CD4-positive, alpha-beta T cell treated with Interleukin-1 beta for 1 hour (primary cell): ENCODE measurements around the gene ZCCHC8.
"Not testable (repeated sequence)": the region's sequence is repeated elsewhere in the genome, so short reads cannot be mapped to it uniquely, and the experiment has no call there.

ENCODE experiments used
- DNase-seq, 2 donors: peaks; one replicate each; pipeline ENCODE4 v3.0.0-alpha.2; 2020 to 2022

Gene ZCCHC8

DNA sequence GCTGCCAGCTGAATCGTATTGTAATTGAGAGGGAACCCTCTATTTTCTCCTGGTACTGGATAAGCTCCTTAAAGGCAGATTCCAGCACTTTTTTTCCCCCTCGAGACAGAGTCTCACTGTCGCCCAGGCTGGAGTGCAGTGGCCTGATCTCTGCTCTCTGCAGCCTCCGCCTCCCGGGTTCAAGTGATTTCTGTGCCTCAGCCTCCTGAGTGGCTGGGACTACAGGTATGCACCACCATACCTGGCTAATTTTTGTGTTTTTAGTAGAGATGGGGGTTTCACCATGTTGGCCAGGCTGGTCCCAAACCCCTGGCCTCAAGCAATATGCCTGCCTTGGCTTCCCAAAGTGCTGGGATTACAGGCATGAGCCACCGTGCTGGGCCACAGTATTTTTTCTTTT lies 30.9 kb downstream of the ZCCHC8 start:
- DNase-seq = not testable (repeated sequence)

DNA sequence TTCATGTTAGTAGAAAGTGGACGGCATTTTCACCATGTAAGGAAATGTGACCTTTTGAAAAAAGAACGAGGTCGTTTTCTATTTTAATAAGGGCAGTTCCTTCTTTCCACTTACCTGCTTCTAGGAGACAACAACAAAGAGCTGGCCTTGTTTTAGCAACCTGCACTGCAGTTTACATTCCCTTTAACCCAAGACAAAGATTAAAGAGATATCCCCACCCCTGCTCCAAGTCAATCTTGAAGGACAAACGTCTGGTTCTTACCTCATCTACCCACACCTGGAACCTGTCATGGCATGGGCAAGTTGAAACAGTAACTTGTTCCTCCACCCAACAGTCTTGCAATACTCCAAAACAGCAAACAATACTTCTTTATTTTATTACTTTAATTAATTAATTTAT lies 32.7 kb downstream of the ZCCHC8 start:
- DNase-seq = no peak

DNA sequence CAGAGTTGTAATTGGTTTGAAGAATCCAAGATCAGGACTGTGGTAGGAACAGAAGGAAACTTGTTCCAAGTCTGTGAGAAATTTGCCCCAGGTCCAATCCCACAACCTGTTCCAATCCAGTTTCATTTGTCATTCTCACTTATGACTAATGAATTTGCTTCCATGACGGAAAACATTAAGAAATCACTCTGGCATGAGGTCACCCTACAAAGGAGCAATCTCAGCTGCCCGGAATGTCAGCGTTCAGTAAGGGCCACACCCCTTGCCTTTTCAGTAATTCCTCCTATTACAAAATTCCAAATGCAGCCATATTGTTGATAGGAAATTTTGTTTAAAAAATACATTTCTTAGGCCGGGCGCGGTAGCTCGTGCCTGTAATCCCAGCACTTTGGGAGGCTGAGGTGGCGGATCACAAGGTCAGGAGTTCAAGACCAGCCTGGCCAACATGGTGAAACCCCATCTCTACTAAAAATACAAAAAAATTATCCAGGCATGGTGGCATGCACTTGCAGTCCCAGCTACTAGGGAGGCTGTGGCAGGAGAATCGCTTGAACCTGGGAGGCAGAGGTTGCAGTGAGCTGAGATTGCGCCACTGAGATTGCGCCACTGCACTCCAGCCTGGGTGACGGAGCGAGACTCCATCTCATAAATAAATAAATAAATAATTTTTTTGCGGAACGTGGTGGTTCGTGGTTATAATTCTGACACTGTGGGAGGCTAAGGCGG lies 36.3 kb downstream of the ZCCHC8 start:
- peak in 1 of 2 donors; percentile 51 for DNase-seq

DNA sequence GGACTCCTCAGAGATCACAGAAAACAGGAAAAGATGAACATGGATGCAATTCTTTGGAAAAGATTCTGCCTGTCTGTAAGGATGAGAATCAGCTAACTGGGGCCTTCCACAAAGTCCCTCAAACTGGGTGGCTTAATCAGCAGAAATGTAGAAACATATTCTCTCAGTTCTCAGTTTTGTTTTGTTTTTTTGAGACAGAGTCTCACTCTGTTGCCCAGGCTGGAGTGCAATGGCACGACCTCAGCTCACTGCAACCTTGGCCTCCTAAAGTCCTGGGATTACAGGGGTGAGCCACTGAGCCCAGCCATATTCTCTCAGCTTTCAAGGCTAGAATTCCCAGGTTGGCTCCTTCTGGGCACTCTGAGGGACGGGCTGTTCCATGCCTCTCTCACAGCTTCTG lies 40.1 kb downstream of the ZCCHC8 start:
- no peak for DNase-seq

DNA sequence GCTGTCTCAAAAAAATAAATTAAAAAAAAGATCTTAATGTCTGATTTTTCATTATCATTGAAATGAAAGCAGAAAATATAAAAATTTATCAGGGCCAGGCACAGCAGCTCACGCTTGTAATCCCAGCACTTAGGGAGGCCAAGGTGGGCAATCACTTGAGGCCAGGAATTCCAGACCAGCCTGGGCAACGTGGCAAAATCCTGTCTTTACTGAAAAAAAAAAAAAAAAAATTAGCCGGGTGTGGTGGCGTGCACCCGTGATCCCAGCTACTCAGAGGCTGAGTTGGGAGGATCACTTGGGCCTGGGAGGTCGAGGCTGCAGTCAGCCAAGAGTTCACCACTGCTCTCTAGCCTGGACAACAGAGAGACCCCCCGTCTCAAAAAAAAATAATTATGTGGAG lies 40.7 kb downstream of the ZCCHC8 start:
- no peak for DNase-seq

DNA sequence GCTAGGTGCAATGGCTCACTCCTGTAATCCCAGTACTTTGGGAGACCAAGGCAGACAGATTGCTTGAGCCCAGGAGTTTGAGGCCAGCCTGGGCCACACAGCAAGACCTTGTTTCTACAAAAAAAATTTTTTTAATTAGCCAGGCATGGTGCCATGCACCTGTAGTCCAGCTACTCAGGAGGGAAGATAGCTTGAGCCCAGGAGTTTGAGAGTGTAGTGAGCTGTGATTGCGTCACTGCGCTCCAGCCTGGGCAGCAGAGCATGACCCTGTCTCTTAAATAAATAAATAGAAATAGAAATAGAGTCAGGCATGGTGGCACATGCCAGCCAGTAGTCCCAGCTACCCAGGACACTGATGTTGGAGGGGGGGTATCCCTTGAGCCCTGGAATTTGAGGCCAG lies 41.5 kb downstream of the ZCCHC8 start:
- no peak for DNase-seq

DNA sequence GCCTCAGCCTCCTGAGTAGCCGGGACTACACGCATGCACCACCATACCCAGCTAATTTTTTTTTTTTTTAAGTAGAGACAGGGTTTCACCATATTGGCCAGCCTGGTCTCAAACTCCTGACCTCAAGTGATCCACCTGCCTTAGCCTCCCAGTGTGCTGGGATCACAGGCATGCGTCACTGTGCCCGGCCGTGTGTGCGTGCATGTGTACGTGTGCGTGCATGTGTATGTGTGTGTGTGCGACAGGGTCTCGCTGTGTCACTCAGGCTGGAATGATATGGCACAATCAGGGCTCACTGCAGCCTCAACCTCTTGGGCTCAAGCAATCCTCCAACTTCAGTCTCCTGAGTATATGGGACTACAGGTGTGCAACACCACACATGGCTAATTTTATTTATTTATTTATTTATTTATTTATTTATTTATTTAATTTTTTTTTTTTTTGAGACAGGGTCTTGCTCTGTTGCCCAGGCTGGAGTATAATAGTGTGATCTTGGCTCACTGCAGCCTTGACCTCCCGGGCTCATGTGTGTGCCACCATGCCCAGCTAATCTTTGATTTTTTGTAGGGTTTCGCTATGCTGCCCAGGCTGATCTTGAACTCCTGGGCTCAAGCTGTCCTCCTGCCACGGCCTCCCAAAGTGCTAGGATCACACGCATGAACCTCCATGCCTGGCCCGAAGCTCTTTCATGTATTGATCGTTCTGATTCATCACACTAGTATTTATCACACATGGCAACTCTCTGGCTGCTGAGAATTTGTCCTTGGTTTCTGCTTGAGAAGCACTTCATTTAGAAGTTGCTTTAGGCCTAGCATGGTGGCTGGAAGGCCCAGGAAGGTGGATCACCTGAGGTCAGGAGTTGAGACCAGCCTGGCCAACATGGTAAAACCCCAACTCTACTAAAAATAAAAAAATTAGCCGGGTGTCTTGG lies 42.4 kb downstream of the ZCCHC8 start:
- no peak for DNase-seq

DNA sequence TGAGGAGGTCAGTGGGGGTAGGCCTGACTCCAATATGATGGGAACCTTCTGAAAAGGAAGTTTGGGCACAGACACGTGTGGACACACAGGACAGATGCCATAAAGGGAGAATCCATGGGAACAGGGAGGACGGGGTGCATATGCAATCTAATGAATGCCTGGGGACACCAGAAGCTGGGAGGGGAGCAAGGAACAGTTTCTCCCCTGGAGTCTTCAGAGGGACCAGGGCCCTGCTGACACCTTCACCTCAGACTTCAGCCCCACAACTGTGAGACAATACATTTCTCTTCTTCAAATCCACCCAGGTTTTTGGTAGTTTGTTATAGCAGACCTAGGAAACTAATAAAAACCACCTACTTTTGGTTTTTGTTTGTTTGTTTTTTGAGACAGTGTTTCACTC lies 43.1 kb downstream of the ZCCHC8 start:
- DNase-seq = no peak

DNA sequence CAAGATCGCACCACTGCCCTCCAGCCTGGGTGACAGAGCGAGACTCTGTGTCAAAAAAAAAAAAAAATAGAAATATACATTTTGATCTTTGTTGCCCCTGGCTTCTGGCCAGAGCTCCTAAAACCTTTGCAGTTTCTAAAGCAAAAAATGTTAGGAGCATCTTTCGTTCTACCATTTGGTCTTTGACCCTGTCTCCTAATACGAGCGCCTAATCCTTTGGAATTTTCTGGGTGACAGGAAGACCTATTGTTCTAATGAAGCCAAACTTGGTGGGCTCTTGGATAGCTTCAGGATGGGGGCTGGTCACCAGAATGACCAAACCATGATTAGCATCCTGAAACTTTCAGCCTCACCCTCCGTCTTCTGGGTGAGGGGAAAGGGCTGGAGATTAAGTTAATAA lies 46.0 kb downstream of the ZCCHC8 start:
- DNase-seq = no peak

DNA sequence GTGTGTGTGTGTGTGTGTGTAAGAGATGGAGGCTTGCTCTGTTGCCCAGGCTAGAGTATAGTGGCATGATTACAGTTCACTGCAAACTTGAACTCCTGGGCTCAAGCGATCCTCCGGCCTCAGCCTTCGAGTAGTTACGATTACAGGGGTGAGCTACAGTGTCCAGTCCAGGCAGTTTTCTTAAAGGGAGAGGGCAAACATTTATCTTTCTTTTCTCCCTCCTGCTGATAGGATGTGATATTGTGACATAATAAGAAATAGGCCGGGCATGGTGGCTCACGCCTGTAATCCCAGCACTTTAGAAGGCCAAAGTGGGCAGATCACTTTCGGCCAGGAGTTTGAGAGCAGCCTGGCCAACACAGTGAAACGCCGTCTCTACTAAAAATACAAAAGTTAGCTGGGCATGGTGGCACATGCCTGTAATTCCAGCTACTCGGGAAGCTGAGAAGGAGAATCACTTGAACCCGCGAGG lies 46.4 kb downstream of the ZCCHC8 start:
- DNase-seq = no peak

DNA sequence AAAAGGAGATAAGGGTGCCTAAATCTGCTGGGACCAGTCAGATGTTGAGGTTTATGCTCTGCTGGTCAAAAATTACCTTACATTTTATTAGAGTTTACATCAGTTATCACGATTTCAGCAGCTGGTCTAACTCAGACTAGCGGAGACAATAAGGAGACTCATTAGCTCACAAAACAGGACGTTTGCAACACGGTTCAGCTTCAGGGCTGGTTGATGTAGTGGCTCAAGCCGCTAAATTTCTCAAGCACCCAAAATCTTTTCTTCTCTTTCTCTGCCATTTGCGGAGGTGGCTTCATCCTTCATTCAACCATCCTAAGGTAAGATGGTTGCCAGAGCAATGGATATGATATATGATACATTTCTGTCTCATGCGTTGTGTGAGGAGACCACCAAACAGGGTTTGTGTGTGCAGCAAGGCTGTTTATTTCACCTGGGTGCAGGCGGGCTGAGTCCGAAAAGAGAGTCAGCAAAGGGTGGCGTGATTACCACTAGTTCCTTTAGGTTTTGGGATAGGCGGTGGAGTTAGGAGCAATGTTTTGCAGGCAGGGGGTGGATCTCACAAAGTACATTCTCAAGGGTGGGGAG lies 47.9 kb downstream of the ZCCHC8 start:
- DNase-seq = peak in 1 of 2 donors; percentile 2

DNA sequence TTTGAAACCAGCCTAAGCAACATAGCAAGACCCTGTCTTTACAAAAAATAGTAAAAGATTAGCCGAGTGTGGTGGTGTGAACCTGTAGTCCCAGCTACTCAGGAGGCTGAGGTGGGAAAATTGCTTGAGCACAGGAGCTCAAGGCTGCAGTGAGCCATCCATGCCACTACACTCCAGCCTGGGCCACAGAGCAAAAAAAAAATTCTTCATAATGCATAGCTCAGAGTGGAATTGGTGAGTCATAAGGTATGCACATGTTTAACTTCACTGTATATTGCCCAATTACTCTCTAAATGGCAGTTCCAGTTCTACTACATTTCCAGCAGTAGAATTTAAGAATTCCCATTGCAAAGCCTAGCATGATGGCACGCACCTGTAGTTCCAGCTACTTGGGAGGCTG lies 51.4 kb downstream of the ZCCHC8 start:
- DNase-seq = no peak

DNA sequence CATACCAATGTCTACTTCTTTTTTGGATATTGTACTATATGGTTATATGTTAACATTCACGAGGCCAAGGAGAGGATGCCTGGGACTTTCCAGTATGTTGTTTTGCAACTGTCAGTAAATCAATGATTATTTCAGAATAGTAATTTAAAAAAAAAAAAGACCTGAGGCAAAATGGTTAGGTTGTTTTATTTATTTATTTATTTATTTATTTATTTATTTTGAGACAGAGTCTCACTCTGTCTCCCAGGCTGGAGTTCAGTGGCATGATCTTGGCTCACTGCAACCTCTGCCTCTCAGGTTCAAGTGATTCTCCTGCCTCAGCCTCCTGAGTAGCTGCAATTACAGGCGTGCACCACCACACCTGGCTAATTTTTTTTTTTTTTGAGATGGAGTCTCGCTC lies 52.9 kb downstream of the ZCCHC8 start:
- not testable (repeated sequence) for DNase-seq

DNA sequence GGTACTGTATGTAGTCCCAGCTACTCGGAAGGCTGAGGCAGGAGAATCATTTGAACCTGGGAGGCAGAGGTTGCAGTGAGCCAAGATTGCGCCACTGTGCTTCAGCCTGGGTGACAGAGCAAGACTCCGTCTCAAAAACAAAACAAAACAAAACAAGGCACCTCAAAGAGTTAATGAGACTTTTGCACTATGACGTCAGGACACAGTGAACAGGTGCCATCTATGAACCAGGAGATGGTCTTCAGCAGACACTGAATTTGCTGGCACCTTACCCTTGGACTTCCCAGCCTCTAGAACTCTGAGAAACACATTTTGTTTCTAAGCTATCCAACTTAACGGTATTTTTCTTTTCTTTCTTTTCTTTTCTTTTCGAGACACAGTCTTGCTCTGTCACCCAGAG lies 54.3 kb downstream of the ZCCHC8 start:
- DNase-seq = not testable (repeated sequence)

DNA sequence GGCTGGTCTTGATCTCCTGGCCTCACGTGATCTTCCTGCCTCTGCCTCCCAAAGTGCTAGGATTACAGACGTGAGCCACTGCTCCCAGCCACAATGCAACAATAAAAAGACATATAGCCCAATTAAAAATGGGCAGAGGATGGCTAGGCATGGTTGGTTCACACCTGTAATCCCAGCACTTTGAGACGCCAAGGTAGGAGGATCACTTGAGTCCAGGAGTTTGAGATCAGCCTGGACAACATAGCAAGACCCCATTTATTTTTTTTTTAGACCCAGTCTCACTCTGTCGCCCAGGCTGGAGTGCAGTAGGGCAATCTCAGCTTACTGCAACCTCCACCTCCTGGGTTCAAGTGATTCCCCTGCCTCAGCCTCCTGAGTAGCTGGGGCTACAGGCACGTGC lies 56.7 kb downstream of the ZCCHC8 start:
- DNase-seq = not testable (repeated sequence)

DNA sequence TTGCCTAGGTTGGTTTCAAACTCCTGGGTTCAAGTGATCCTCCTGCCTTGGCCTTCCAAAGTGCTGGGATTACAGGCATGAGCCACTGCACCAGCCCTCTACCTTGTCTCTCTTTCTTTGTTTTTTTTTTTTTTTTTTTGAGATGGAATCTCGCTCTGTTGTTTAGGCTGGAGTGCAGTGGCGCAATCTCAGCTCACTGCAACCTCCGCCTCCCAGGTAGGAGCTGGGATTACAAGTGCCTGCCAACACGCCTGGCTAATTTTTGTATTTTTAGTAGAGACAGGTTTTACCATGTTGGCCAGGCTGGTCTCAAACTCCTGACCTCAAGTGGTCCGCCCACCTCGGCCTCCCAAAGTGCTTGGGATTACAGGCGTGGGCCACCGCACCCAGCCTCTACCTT lies 61.9 kb downstream of the ZCCHC8 start:
- DNase-seq = not testable (repeated sequence)

DNA sequence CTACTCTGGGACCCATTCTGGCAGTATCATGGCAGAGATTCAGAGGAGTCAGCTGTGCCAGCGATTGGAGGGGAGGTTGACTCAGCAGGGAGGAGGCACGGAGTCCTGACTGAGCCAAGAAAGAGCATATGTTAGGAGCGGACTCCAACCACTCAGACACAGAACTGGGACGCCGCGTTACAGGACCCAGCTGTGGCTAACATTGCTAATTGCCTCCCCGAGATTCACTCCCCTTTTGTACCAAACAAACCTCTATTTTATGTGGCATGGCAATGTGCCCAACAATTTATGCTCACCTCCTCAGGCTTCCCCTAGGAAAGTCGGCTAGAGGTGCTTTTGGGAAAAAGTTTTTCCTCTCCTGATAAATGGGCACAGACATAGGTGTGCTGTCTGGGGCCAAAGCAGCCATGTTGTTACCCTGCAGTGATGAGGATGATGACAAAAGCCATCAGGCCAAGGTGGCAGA lies 63.0 kb downstream of the ZCCHC8 start:
- DNase-seq = no peak

DNA sequence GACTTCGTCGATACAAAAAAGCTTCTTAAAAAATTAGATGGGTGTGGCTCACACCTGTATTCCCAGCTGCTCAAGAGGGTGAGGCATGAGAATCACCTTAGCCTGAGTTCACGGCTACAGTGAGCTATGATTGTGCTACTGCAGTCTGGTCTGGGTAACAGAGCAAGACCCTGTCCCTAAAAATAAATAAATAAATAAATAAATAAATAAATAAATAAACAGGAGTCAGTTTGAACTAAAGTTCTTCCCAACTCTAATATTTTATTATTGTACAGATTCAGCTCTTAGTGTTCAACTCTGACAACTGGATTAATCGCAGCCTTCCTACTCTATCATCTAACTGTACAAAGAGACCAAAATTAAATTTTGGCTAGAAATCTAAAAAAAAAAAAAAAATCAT lies 65.5 kb downstream of the ZCCHC8 start:
- DNase-seq = no peak

DNA sequence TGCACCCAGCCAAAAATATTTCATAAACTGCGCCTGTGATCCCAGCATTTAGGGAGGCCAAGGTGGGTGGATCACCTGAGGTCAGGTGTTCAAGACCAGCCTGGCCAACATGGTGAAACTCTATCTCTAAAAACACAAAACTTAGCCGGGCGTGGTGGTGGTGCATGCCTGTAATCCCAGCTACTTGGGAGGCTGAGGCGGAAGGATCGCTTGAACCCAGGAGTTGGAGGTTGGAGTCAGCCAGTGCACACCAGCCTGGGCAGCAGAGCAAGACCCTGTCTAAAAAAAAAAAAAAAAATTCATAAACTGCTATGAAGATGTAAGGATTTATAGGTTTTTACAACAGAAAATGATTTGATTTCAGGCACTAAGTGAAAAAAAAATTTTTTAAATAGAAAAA lies 71.7 kb downstream of the ZCCHC8 start:
- not testable (repeated sequence) for DNase-seq

DNA sequence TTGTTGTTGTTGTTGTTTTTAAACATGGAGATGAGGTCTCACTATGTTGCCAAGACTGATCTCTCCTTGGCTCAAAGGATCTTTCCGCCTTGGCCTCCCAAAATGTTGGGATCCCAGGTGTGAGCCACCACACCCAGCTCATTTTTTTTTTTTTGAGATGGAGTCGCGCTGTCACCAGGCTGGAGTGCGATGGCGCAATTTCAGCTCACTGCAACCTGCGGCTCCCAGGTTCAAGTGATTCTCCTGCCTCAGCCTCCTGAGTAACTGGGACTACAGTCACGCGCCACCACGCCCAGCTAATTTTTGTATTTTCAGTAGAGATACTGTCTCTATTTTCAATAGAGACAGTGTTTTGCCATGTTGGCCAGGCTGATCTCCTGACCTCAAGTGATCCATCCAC lies 73.3 kb downstream of the ZCCHC8 start:
- no peak for DNase-seq

DNA sequence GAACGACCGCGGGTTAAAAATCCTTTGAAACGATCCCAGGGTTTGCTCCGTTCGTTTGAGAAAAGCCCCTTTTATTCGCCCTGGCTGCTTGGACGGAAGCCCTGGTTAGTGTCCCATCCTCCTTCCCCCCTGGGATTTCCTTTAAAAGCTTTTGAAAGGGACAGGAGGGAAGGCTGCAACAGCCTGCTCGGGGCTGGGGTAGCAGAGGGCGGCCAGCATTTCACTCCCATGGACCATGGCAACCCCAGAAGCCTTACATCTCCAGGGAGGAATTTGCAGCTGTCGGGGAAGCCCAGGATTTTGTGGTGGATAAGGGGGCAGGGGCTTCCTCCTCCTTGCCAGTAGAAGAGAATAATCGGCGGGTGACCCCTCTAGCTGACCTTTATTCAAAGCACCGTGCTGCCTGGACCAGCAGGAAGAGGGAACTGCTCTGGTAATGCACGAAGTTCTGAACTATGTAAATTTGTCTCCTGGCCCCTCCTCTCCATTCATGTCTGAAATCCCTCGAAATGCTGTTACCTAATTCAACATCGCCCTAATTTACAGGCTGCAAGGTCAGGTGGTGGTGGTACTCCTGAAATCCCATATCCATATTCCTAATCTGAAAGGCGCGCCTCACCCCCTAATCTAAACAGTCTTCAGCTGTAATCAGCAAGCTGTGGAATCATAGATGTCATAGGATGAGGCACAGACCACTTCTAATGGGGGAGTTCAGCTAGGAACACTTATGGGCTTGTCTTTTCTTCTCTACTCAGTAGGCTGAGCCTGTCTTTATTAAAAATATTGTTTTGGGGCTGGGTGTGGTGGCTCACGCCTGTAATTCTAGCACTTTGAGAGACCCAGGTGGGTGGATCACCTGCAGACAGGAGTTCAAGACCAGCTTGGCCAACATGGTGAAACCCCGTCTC lies 77.2 kb downstream of the ZCCHC8 start:
- no peak for DNase-seq

DNA sequence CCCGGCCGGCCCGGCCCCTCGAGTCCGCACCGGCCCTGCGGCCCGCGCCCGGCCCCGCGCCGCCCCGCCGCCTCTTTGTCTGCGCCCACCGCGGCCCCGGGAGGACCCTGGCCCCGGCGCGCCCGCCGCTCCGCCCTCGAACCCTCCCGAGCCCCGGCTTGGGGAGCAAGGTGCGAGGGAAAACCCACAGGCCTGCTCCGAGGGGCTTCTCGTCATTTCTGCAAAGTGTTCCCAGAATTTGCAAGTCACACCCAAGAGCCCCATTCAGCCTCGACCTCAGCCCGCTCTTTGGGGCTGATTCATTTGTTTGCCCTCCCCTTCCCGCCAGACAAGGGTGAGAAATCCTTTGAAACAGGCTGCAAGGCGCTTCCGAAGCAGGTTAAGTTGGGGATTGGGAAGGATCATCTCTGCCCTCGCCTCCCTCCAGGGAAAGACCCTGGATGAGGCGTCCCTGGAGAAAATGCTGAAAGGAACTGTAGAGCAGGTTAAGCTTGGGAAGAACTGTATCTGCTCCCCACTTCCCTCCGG lies 77.9 kb downstream of the ZCCHC8 start:
- peak; percentile 7 to 27 for DNase-seq
